ENCODE measurements around the gene CDKN2D.
"Not testable (repeated sequence)": the region's sequence is repeated elsewhere in the genome, so short reads cannot be mapped to it uniquely, and the experiment has no call there.

Gene CDKN2D

DNA sequence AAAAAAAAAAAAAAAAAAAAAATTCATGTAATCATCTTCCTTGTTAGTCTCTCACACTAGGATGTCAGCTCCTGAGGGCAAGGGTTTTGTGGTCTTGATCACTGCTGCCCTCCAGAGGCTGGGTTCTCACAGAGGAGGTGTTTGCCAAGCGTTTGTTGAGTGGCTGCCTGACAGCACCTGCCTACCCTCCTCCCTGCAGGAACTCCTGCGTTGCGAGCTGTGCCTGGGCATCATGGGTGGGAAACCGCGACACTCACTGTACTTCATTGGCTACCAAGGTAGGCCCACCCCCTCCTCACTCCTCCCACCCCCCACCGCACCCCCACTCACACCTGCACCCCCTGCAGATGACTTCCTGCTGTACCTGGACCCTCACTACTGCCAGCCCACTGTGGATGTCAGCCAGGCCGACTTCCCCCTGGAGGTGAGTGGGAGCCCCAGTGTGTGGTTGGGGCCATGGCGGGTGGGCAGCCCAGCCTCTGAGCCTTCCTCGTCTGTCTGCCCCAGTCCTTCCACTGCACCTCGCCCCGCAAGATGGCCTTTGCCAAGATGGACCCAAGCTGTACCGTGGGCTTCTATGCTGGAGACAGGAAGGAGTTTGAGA, 17.0 kb downstream of the CDKN2D start:
- TF ChIP-seq CTCF (IDR thresholded peaks at IDR 0.05; ENCODE audit: low read depth, low read length): 0 out of 2 replicates have a peak, but pooled peaks have one; percentile 10
- no peak overlapping the region for H3K4me3 ChIP-seq (ENCODE audit: low read depth, low read length)

DNA sequence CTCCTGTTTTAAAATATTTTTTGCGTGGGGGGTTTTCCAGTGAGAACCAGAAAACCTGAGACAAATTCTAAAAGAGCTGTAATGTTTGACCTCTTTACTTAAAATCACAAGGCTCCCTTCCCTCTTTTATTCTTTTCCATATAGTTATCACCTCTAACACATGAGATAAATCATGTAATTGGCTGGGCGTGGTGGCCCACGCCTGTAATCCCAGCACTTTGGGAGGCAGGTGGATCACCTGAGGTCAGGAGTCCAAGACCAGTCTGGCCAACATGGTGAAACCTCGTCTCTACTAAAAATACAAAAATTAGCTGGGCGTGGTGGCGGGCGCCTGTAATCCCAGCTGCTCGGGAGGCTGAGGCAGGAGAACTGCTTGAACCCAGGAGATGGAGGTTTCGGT, 17.8 kb downstream of the CDKN2D start:
- not testable (repeated sequence) for H3K4me3 ChIP-seq (ENCODE audit: low read depth, low read length)

- no peak overlapping the region for H3K4me3 ChIP-seq (ENCODE audit: low read depth, low read length)
- TF ChIP-seq CTCF (IDR thresholded peaks at IDR 0.05; ENCODE audit: low read depth, low read length): no peak
Observed at GRCh38 chr19:10550336-10550735, 18.4 kb downstream of the CDKN2D start.

DNA sequence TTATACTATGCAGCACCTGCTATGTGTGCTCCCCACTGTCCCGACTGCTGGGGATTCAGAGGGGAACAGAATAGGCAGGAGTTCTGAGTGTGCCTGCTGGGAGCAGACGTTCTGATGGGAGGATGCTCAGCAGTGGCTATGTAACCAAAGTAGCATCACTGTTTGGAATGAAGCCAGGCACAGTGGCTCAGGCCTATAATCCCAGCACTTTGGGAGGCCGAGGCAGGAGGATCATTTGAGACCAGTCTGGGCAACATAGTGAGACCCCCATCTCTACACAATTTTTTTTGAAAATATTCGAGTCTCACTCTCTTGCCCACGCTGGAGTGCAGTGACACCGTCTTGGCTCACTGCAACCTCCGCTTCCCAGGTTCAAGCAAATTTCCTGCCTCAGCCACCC, 19.0 kb downstream of the CDKN2D start:
- no peak overlapping the region for H3K4me3 ChIP-seq (ENCODE audit: low read depth, low read length)
- TF ChIP-seq CTCF (IDR thresholded peaks at IDR 0.05; ENCODE audit: low read depth, low read length): no peak

DNA sequence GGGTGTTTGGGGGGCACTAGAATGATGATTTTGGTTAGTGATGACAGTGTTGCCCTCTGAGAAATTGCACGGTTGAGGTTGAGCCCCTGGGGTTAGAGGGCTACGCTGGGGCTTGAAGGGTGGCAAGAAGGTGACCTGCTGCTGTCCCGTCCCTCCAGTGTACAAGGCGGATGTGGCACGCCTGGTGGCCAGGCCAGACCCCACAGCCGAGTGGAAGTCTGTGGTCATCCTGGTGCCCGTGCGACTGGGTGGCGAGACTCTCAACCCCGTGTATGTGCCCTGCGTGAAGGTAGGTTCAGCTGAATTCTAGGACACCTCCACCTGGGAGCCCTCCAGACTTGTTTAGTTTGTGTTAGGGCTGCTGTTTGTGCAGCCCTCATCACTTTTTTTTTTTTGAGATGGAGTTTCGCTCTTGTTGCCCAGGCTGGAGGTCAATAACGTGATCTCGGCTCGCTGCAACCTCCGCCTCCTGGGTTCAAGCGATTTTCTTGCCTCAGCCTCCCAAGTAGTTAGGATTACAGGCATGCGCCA, 20.0 kb downstream of the CDKN2D start:
- no peak overlapping the region for H3K4me3 ChIP-seq (ENCODE audit: low read depth, low read length)
- TF ChIP-seq CTCF (IDR thresholded peaks at IDR 0.05; ENCODE audit: low read depth, low read length): no peak

GRCh38 chr19:10546817-10547216, 22.0 kb downstream of the CDKN2D start:
- no peak overlapping the region for H3K4me3 ChIP-seq (ENCODE audit: low read depth, low read length)
- no peak for TF ChIP-seq CTCF (IDR thresholded peaks at IDR 0.05; ENCODE audit: low read depth, low read length)

DNA sequence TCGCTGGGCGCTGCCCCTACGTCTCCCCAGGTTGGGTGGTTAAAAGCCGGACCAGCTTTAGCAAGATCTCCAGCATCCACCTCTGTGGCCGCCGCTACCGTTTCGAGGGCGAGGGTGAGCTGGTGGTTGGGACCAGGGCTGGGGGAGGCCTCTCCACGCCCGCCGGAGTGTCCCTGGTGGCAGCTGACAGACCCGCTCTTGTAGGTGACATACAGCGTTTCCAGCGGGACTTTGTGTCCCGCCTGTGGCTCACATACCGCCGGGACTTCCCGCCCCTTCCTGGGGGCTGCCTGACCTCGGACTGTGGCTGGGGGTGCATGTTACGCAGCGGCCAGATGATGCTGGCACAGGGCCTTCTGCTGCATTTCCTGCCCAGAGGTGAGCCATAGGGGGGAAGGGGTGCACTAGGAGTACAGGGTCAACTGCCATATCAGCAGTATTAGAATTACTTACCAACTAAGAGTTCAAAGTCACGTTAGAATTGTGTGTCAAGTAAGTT, 24.0 kb downstream of the CDKN2D start:
- no peak for TF ChIP-seq CTCF (IDR thresholded peaks at IDR 0.05; ENCODE audit: low read depth, low read length)
- H3K4me3 ChIP-seq (ENCODE audit: low read depth, low read length): peak overlapping the region; percentile 91
